COLO668 (cell line): ENCODE data around the gene OR8B2.
"Not testable (repeated sequence)": the region's sequence is repeated elsewhere in the genome, so short reads cannot be mapped to it uniquely, and the experiment has no call there.

ENCODE experiments used
- DNase-seq: peaks from one replicate; lab custom pipeline; 2025; ENCODE audit not compliant: unreplicated experiment; lab: John Stamatoyannopoulos, UW

Gene OR8B2, protein sequence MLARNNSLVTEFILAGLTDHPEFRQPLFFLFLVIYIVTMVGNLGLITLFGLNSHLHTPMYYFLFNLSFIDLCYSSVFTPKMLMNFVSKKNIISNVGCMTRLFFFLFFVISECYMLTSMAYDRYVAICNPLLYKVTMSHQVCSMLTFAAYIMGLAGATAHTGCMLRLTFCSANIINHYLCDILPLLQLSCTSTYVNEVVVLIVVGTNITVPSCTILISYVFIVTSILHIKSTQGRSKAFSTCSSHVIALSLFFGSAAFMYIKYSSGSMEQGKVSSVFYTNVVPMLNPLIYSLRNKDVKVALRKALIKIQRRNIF

DNA sequence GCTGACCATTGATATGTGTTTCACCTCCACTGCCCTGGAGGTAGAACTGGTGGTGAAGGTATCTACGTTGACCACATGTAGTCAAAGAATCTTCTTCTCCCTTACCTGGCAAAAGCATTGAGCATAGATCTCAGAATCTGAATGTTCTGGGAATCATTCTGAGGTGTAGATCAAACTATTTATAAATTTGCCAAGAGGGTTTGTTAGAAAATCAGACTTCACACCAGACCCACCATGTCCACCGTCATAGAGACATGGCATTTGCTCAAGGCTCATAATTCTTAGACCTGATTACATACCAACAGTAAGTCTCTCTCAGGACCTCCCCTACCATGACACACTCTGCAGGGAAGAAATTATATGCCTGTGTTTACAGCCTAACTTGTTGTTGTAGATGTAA lies at the start of gene OR8B2:
Gene OR8B2, minus strand, starts transcription at position 101 of the 400 bp plus-strand sequence. CDS start 1,156 bp downstream, outside the sequence.
- DNase-seq: no peak

DNA sequence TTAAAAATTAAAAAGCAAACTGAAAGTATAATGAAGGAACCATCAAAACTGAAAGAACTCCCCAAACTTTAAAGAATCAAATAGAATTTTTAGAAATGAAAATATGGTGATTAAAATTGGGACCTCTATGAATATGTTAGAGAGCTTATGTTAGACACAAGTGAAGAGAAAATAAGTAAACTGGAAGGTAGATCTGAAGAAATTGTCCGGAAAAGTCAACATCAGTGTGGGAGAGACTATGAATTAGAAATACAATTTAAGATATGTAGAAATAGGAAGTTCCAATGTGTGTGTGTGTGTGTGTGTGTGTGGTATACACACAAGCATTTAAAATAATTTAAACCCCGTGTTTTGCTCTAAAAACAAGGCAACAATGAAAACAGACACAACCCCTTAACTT lies 45.3 kb upstream of the OR8B2 start:
- DNase-seq: no peak

DNA sequence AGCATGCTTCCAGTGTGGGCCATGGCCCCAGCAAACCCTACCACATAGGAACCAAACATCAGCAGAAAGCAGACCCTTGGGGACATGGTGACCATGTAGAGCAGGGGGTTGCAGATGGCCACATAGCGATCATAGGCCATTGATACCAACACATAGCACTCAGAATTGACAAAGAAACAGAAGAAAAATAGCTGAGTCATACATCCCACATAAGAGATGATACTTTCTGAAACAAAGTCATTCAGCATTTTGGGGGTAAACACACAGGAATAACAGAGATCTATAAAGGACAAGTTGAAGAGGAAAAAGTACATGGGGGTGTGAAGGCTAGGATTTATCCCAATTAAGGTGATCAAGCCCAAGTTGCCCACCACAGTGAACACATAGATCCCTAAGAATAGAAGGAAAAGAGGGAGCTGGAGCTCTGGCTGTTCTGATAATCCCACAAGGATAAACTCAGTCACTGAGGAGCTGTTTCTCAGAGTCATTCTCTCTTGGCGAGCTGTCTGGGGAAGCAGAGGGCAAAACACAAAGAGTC lies 40.2 kb upstream of the OR8B2 start, which contains the start of gene OR8B4:
Gene OR8B4, minus strand, starts transcription at position 488 of the 538 bp plus-strand sequence. Its CDS starts 0 bp downstream, at position 488.
- no peak for DNase-seq

DNA sequence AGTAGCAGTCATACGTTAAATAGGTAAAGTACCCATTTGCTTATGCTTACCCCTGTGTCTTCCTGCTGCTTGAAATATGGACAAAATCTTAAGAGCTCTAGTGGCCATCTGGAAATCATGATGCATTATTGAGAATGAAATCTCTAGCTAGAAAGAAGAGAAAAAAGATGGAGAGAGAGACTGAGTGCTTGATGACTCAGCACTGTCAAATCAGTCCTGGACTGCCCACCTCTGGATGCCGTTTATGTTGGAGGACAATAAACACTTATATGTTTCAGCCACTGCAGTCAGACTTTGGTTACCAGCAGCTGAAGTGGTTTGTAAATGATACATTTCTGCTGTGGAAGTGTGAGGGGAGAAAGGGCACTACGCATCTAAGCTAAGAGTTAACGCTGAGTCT lies 36.7 kb upstream of the OR8B2 start:
- DNase-seq: no peak

DNA sequence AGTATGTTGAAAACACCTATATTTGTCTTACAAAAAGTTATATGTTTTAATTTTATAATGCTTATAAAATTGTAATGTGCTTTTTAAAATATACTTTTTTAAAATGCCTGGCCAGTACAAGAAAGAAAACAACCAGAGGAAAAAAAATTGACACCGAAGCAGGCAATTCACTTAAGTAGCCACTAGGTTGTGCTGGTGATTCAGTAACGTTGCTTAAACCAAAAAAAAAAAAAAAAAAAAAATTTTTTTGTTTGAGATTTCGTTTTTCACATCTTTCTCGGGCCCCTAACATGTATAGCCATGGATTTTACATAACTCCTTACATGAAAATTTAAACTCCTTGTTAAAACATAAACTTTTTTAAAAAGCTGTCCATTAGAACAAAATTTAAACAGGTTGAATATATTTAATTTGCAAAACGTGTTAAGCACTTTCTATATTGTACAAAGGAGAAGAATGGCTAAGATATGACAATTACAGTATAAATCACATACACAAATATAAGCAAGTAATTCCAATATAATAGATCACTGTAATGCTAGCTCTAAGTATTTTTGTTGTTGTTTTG lies 31.1 kb upstream of the OR8B2 start:
- DNase-seq: no peak

DNA sequence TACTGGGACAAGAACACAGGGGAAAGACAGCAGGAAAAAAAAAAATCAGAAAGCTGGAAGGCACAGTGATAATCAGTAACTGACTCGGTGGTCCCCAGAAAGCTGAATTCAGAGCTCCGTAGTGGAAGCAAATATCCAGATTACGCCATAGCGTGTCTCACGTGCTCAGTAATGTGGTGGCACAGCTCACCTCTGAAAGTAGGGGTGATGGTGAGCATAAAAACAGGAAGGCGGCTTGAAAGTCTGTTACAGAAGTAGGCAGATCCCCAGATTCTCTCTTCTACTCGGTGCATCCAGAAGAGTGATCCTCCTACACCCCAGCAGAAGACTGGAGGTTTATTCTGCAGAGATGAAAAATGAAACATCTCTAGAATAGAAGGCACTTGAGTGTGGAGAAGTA lies 25.6 kb upstream of the OR8B2 start:
- no peak for DNase-seq

DNA sequence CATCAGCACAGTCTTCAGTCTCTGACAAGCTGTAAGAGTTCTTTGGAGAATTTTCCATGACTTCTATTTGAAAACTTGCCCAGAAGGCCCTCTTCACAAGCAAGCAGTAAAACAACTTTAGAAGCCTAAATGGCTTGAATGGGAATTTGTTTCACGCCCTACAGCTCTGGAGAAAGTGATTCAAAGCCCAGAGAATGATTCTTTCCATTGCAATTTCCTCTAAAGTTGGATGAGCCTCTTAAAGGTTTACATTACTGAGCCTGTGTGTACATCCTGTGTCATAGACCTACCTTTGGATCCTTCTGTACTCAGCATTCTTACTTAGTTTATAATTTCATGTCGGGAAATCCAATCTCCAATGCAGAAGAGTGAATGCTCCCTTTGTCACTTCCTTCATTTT lies 21.3 kb upstream of the OR8B2 start:
- DNase-seq: no peak

DNA sequence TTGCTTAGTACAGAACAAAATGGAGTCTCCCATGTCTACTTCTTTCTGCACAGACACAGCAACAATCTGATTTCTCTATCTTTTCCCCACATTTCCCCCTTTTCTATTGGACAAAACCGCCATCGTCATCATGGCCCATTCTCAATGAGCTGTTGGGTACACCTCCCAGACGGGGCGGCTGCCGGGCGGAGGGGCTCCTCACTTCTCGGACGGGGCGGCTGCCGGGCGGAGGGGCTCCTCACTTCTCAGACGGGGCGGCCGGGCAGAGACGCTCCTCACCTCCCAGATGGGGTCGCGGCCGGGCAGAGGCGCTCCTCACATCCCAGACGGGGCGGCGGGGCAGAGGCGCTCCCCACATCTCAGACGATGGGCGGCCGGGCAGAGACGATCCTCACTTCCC lies 18.9 kb upstream of the OR8B2 start:
- not testable (repeated sequence) for DNase-seq

GRCh38 chr11:124402326-124402922 lies 18.1 kb upstream of the OR8B2 start:
- DNase-seq: peak; percentile 44

- no peak for DNase-seq
These were observed 14.6 kb upstream of the OR8B2 start, which contains the start of gene OR8B3 for GRCh38 chr11:124398924-124399323. TSS of gene OR8B3 (minus strand) at chr11:124399024. CDS start at chr11:124397351, 1,673 bp downstream.

DNA sequence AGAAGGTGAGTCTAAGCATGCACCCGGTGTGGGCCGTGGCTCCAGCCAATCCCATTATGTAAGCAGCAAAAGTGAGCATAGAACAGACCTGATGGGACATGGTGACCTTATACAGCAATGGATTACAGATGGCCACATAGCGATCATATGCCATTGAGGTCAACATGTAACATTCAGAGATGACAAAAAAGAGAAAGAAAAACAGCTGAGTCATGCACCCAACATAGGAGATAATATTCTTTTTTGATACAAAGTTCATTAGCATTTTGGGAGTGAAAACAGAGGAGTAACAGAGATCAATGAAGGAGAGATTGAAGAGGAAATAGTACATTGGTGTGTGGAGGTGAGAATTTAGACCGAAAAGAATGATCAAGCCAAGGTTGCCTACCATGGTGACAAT lies 12.5 kb upstream of the OR8B2 start:
- not testable (repeated sequence) for DNase-seq

DNA sequence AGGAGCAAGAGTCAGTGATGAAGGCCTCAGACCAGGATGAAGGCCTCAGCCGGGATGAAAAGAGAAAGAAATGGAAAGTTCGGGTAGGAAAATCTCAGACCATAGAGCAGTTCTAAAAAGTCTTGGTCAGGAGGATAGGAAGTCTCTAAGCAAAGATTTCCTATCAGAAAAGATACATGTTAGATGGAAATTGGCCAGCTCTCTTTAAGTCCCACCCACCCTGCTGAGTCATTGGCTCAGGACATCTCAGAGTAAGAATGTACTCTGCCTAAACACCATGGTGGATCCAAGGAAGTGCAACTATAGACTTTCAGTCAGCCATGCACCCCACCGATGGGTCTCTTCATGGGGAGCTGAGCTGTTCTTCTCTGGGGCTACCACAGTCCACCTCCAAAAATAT lies 10.1 kb upstream of the OR8B2 start:
- no peak for DNase-seq

GRCh38 chr11:124382857-124383256 lies 1.4 kb downstream of the OR8B2 start:
- not testable (repeated sequence) for DNase-seq

- no peak for DNase-seq
These were observed 3.7 kb downstream of the OR8B2 start for GRCh38 chr11:124380585-124380984.

DNA sequence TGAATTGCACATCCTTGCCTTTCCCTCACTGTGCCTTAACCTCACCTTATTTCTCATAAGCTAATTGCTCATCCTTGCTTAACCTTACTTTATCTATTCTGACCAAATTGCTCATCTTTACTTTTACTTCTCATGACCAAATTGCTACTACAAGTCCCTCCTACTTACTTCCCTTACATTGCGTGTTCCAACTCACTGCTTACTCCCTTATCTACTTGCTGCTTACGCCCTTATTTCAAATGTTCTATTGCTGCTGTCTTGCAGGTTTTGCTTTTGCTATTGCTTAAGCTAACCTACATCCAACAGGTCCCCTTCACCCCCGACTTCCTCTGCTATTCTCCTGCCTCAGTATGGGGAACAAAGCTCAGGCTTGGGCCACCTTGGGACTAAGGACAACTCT lies 8.0 kb downstream of the OR8B2 start:
- DNase-seq: no peak

DNA sequence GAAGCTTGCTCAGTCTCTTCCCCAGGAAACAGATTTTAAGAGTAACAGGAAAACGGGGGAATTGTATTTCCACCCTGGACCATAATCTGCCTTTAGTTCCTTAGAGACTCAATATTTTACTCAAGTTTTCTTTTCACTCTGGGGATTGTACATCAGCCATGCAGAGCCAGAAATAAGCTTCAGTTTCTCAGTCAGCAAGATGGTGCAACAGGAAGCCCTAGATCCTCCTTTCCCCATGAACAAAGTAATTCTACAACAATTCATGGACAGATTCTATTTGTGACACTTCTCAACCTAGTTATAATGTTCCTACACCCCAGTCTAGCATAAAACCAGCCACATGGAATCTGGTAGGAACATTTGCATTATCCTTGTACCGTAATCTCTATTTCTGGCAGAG lies 24.7 kb downstream of the OR8B2 start:
- no peak for DNase-seq

DNA sequence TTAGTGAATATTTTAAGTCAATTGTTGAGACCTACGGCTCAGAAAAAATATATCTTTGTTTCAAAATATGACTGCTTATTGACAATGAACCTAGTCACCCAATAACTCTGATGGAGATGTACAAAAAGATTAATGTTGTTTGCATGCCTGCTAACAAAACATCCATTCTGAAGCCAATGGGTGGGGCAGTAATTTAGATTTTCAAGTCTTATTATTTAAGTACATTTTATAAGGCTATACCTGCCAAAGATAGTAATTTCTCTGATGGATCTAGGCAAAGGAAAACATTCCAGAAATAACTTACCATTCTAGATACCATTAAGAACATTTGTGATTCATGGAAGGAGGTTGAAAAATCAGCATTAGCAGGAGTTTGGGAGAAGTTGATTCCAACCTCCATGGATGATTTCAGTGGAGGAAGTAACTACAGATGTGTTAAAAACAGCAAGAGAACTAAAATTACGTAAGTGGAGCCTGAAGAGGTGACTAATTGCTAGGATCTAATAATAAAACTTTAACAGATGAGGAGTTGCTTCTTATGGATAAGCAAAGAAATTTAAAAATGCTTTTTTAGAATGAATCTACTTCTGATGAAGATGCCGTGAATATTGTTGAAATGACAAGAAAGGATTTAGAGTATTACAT lies 37.9 kb downstream of the OR8B2 start:
- DNase-seq: no peak

DNA sequence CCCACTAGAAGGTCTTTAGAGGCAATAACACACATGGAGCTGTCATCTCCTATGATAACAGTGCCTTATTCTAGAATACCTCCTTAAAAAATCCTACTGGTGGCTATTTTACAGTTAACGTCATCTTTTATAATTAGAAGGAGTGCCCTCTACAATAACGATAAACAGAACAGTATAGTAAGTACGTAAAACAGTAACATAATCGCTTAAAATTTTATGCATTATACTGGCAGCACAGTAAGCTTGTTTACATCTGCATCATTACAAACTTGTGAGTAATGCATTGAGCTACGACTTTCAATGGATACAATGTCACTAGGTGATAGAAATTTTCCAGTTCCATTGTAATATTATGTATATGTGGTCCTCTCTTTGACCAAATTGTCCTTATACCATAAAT lies 40.0 kb downstream of the OR8B2 start:
- no peak for DNase-seq

DNA sequence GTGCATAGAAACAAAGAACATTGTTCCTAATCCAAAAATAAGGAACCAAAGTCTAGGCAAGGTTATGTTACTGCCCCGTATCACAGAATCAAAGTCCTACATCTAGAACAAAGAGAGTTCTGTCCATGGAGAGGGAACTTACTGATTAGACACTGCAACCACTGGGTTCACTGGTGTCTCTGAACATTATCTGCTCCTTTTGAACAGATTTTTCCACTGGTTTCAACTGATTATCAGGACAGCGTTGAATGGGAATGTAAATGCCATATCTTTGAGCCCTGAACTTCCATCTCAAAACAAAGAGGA lies 44.2 kb downstream of the OR8B2 start:
- no peak for DNase-seq

DNA sequence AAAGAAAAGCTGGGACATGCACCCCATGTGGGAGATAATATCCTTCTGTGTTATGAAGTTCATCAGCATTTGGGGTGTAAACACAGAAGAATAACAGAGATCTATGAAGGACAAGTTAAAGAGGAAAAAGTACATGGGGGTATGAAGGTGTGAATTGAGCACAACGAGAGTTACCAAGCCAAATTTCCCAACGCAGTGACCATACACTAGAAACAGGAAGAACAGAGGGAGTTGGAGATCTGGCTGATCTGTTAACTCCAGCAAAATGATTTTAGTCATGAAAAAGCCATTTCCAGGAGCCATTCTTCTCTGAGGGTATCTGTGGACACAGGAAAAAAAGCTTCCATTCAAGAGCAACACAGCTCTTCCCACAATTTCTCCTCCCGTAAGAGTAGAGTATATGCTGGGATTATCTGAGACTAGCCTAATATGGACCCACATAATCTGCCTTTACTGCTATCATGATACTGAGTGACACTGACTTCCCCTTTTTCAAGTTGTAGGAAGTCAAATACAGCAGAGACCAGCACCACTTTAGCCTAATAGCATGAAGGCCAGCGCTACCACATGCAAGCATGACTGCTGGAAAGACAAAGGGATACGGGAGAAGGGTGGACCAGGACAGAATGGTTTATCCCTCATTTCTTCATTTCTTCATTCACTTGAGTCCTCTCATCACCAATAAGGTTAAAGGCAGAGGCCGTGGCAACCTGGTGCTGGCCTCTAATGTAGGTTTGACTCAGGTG lies 44.7 kb downstream of the OR8B2 start:
- DNase-seq: no peak
